ENCODE results near the gene GAGE12J.
"Not testable (repeated sequence)": the region's sequence is repeated elsewhere in the genome, so short reads cannot be mapped to it uniquely, and the experiment has no call there.

Gene GAGE12J, protein sequence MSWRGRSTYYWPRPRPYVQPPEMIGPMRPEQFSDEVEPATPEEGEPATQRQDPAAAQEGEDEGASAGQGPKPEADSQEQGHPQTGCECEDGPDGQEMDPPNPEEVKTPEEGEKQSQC

DNA sequence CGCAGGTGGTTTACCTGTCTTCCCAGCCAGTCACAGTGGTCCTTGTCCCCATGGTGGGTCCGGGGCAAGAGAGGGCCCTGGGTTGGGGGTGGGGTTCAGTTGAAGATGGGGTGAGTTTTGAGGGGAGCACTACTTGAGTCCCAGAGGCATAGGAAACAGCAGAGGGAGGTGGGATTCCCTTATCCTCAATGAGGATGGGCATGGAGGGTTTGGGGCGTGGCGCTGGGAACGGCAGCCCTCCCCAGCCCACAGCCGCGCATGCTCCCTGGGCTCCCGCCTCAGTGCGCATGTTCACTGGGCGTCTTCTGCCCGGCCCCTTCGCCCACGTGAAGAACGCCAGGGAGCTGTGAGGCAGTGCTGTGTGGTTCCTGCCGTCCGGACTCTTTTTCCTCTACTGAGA lies at the start of gene GAGE12J:
GAGE12J (plus strand) TSS at position 301 of the 400 bp plus-strand sequence. CDS start 1,157 bp downstream, outside the sequence.
- H3K27ac ChIP-seq; CTCF ChIA-PET; DNase-seq (ENCODE audit: low spot score); POLR2A ChIA-PET (ENCODE audit: low non-redundant PET): not testable (repeated sequence)

DNA sequence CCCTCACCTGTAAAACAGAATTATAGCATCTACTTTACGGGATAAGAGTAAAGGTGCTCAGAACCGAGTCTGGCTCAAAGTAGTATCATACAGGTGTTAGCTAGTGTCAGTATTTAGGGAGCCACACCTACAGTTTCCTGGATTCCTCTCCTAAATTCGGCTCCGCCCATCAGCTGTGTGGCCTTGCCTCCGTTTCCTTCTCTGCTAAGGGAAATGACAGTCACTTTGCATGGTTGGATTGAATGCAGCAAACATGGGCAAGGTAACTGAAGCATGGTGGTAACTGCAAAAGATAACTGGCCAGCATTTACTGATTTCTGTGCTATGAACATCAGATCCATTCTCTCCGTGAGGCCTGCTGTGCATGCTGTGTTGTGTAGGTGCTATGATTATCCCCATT lies 49.4 kb upstream of the GAGE12J start:
- TF ChIP-seq, protein P1, sequence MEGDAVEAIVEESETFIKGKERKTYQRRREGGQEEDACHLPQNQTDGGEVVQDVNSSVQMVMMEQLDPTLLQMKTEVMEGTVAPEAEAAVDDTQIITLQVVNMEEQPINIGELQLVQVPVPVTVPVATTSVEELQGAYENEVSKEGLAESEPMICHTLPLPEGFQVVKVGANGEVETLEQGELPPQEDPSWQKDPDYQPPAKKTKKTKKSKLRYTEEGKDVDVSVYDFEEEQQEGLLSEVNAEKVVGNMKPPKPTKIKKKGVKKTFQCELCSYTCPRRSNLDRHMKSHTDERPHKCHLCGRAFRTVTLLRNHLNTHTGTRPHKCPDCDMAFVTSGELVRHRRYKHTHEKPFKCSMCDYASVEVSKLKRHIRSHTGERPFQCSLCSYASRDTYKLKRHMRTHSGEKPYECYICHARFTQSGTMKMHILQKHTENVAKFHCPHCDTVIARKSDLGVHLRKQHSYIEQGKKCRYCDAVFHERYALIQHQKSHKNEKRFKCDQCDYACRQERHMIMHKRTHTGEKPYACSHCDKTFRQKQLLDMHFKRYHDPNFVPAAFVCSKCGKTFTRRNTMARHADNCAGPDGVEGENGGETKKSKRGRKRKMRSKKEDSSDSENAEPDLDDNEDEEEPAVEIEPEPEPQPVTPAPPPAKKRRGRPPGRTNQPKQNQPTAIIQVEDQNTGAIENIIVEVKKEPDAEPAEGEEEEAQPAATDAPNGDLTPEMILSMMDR (conservative IDR thresholded peaks at IDR 0.05; ENCODE audit: low read depth), result no peak
- no peak overlapping the region for H3K27ac ChIP-seq
- ChIA-PET CTCF (no interaction called here), POLR2A (ENCODE audit: low non-redundant PET) (interaction anchor here (0.6 to 1.4 kb wide), 2 partner anchors 35 to 100 kb away, joined by 4 read pairs; no protein-coding TSS in a partner anchor)
- DNase-seq (ENCODE audit: low spot score), result no peak

DNA sequence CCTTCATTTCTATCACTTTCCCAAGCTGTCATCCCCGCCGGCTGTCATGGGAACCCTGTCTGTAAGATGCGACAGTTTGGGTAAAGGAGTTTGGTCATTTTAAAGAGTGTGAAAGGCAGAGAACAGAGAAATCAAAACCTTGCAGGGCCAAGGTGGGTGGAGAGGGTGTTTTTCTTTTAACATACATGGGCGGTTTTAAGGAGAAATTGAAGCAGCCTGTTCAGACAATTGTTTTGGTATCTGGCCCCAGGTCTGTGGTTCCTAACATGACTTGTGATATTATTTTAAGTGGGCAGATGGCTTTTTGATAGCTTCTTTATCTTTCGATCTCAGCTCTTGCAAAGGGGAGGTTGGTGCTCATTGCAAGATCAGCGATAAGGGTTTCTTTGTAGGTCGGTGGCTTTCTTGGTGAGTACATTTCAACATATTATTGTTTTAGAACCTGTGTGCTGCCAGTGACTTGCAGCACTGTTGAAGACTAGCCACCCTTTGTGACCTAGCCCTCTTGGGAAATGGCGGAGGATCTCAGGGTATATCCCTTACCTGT lies 48.6 kb upstream of the GAGE12J start:
- POLR2A ChIA-PET (ENCODE audit: low non-redundant PET), result no interaction called here
- DNase-seq (ENCODE audit: low spot score), result no peak
- H3K27ac ChIP-seq, result no peak overlapping the region
- TF ChIP-seq, protein P1 (conservative IDR thresholded peaks at IDR 0.05; ENCODE audit: low read depth), result no peak
- CTCF ChIA-PET, result no interaction called here

DNA sequence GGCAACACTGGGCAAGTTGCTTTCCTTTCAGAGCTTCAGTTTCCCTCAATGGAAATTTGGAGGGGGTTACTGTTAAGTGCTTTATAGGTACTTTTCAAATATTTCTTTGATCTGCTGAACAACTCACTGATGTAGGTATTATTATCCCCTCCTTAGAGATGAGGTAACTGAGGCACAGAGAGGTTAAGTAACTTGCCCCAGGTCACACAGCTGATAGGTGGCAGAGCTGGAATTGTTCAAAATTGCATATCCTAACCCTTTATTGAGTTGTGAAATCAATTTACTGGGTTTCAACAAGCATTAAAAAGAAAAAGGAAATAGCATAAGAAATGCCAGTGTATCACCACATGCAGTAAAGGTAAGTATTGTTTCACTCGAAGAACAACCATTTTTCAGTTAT lies 45.6 kb upstream of the GAGE12J start:
- POLR2A ChIA-PET (ENCODE audit: low non-redundant PET), result no interaction called here
- no peak overlapping the region for H3K27ac ChIP-seq
- TF ChIP-seq, protein P1 (conservative IDR thresholded peaks at IDR 0.05; ENCODE audit: low read depth), result no peak
- DNase-seq (ENCODE audit: low spot score), result no peak
- CTCF ChIA-PET, result interaction anchor here (0.6 kb wide), 1 partner anchor 79 kb away, joined by 3 read pairs; no protein-coding TSS in a partner anchor

DNA sequence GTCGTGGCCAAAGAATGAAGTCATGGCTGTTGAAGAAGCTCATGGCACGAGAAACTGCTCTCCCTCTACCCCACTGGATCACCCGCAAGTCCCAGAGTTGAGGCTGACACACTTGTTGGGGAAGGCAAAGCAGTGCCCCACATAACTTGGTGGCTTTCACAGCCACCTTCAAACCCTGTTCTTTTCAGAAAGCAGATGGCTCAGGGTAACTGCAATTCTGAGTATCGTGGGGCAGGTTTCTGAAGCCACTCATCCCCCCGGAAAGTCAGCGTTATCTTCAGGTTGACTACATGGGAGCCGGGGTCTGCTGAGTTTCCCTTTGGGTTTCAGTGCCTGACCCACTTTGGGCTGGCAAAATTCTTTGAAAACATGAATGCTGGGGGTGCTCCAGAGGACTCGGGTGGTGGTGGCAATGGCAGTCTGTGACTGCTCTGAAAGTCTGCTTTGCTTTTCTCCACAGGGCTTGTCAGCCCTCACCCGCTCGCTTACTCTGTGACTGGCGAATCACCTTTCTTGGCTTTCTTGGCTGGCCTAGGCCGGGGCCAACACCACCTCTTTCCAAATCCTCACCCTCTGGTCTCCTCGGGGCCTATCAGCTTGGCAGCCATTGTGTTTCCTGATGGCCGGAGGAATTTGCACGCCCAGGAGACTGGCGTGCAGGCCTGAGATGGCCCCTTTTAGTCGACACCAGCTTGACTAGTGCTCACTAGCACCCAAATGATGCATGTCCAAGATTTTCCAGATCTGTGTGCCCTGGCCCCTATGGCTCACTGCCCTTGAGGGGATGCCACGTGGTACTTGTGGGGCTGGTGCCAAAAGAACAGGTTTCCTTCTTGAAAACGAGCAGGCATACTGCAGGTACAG lies 44.9 kb upstream of the GAGE12J start:
- 0 out of 2 replicates have a peak overlapping the region, but pooled peaks have one; percentile 4 for H3K27ac ChIP-seq
- TF ChIP-seq, protein P1 (conservative IDR thresholded peaks at IDR 0.05; ENCODE audit: low read depth), result no peak
- no peak for DNase-seq (ENCODE audit: low spot score)
- ChIA-PET CTCF (no interaction called here), POLR2A (ENCODE audit: low non-redundant PET) (interaction anchor here (0.7 kb wide), 1 partner anchor 10 kb away, joined by 3 read pairs; no protein-coding TSS in a partner anchor)

DNA sequence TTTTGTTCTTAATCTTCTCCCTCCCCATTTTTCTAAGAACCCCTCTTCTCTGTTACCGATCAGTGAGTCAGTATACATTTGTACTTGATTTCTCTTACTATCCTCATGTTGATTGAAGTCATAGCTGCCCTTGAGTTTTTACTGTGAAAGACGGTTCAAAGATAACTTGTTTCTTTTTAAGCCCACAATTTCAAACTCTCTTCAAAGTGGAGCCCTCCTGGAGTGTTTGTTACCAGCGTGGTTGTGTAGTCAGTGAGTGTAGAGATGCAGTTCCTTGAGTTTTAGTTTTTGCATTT lies 44.4 kb upstream of the GAGE12J start:
- POLR2A ChIA-PET (ENCODE audit: low non-redundant PET), result interaction anchor here (0.7 kb wide), 1 partner anchor 9 kb away, joined by 3 read pairs; no protein-coding TSS in a partner anchor
- CTCF ChIA-PET, result no interaction called here

More for the DNA sequence above, 44.4 kb upstream of the GAGE12J start:
- H3K27ac ChIP-seq, result no peak overlapping the region
- DNase-seq (ENCODE audit: low spot score), result no peak
- TF ChIP-seq, protein P1 (conservative IDR thresholded peaks at IDR 0.05; ENCODE audit: low read depth), result no peak
